Gastroesophageal sphincter (tissue), 3 donors: Measurements from ENCODE around the gene NPLOC4.

ENCODE experiments used
- POLR2A ChIP-seq, 2 donors: fragments of 450-650 bp; IDR thresholded peaks; one replicate each; pipeline ENCODE4 v1.6.1; 2017; ENCODE audit warnings: antibody characterized with exemption in 2 of 2, mild to moderate bottlenecking in 2 of 2, moderate library complexity in 1 of 2
- TF ChIP-seq, protein P1 (sequence below), 4 experiments: fragments of 200-600 bp in 2 of 4; fragments of 450-650 bp in 2 of 4; sonication (generic) in 1 of 4; IDR thresholded peaks; one replicate each; pipeline ENCODE4 v1.5.1; 2017 to 2019; ENCODE audit warnings: antibody characterized with exemption in 4 of 4, mild to moderate bottlenecking in 2 of 4, moderate library complexity in 2 of 4

DNA sequence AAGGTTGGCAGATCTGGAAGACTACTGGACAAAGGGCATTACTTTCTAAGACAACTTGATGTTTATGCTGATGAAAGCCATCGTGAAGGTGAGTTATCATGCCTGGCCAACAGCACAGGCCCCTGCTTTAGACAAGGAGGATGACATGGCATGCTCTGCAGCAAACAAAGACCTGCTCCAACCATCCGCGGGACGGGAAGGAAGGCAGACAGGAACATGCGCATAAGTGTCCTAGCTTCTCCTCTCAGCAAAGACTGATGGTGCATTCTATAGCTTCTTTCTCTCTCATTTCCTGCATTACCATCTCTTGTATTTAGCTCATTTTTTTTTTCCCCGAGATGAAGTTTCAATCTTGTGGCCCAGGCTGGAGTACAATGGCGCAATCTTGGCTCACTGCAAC lies 5.4 kb downstream of the NPLOC4 start:
- TF ChIP-seq, protein P1, sequence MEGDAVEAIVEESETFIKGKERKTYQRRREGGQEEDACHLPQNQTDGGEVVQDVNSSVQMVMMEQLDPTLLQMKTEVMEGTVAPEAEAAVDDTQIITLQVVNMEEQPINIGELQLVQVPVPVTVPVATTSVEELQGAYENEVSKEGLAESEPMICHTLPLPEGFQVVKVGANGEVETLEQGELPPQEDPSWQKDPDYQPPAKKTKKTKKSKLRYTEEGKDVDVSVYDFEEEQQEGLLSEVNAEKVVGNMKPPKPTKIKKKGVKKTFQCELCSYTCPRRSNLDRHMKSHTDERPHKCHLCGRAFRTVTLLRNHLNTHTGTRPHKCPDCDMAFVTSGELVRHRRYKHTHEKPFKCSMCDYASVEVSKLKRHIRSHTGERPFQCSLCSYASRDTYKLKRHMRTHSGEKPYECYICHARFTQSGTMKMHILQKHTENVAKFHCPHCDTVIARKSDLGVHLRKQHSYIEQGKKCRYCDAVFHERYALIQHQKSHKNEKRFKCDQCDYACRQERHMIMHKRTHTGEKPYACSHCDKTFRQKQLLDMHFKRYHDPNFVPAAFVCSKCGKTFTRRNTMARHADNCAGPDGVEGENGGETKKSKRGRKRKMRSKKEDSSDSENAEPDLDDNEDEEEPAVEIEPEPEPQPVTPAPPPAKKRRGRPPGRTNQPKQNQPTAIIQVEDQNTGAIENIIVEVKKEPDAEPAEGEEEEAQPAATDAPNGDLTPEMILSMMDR (IDR thresholded peaks at IDR 0.05), result no peak
- no peak for TF ChIP-seq POLR2A (IDR thresholded peaks at IDR 0.05)
